MM.1S (cell line): ENCODE data around the gene POLR3C.

Experiments used
- DNase-seq: peaks from one replicate; pipeline ENCODE4 v3.0.0-alpha.2; 2015
- H2AFZ ChIP-seq: fragments of 300-600 bp; sonication (generic); 2 replicates; pipeline ENCODE4 v1.6.0; 2016; ENCODE audit warnings: antibody characterized with exemption, low read length
- H3F3A ChIP-seq: fragments of 300-600 bp; sonication (generic); 2 replicates; pipeline ENCODE4 v1.6.1; 2016; ENCODE audit warnings: mild to moderate bottlenecking, antibody characterized with exemption, low read length, moderate library complexity, mixed read lengths; ENCODE audit not compliant: insufficient read depth
- H3K27ac ChIP-seq: fragments of 300-600 bp; sonication (generic); 2 replicates; pipeline ENCODE4 v1.5.1; 2016; ENCODE audit warnings: mild to moderate bottlenecking, low read length
- H3K27me3 ChIP-seq: fragments of 300-600 bp; sonication (generic); replicated peaks from 2 replicates; pipeline ENCODE4 v1.6.0; 2016; ENCODE audit warnings: low read length; ENCODE audit not compliant: insufficient read depth
- H3K36me3 ChIP-seq: fragments of 300-600 bp; sonication (generic); replicated peaks from 2 replicates; pipeline ENCODE4 v1.6.1; 2016; ENCODE audit warnings: mild to moderate bottlenecking, low read length, mixed read lengths; ENCODE audit not compliant: insufficient read depth
- H3K4me1 ChIP-seq: fragments of 300-600 bp; sonication (generic); 2 replicates; pipeline ENCODE4 v1.6.1; 2016; ENCODE audit warnings: low read length, mixed read lengths
- H3K4me2 ChIP-seq: fragments of 300-600 bp; sonication (generic); 2 replicates; pipeline ENCODE4 v1.6.0; 2016; ENCODE audit warnings: low read depth, low read length
- H3K4me3 ChIP-seq: fragments of 300-600 bp; sonication (generic); 2 replicates; pipeline ENCODE4 v1.5.1; 2016; ENCODE audit warnings: low read length, mixed read lengths
- H3K79me2 ChIP-seq: fragments of 300-600 bp; sonication (generic); 2 replicates; pipeline ENCODE4 v1.6.1; 2016; ENCODE audit warnings: mixed run types, low read length, mixed read lengths
- H3K9ac ChIP-seq: fragments of 300-600 bp; sonication (generic); 2 replicates; pipeline ENCODE4 v1.6.1; 2016; ENCODE audit warnings: low read length, mixed read lengths
- H3K9me2 ChIP-seq: fragments of 300-600 bp; sonication (generic); replicated peaks from 2 replicates; pipeline ENCODE4 v1.6.1; 2016; ENCODE audit warnings: mild to moderate bottlenecking, low read length, mixed read lengths; ENCODE audit not compliant: insufficient read depth
- H3K9me3 ChIP-seq: fragments of 300-600 bp; sonication (generic); replicated peaks from 2 replicates; pipeline ENCODE4 v1.6.1; 2016; ENCODE audit warnings: mild to moderate bottlenecking, low read length, mixed read lengths; ENCODE audit not compliant: insufficient read depth
- H4K20me1 ChIP-seq: fragments of 300-600 bp; sonication (generic); 2 replicates; pipeline ENCODE4 v1.6.1; 2016; ENCODE audit warnings: mild to moderate bottlenecking, low read length, moderate library complexity, mixed read lengths; ENCODE audit not compliant: insufficient read depth
- CTCF ChIP-seq: fragments of 300-600 bp; sonication (generic); IDR thresholded peaks from 2 replicates; pipeline ENCODE4 v1.5.1; 2016; ENCODE audit warnings: antibody characterized with exemption, low read length, mixed read lengths
- EZH2 ChIP-seq: fragments of 300-600 bp; sonication (generic); optimal IDR thresholded peaks from 2 replicates; pipeline ENCODE3; 2017; ENCODE audit warnings: low read depth, mild to moderate bottlenecking, antibody characterized with exemption, low read length, mixed read lengths
- EZH2phosphoT487 ChIP-seq: fragments of 300-600 bp; sonication (generic); IDR thresholded peaks from 2 replicates; pipeline ENCODE4 v1.6.1; 2018; ENCODE audit warnings: antibody characterized with exemption, low read length

Gene POLR3C

GRCh38 chr1:145859491-145860023 lies 35.6 kb downstream of the POLR3C start:
- no peaks in the 10 kb centered on the region for H3K9me3 ChIP-seq
- no peaks in the 10 kb centered on the region for H4K20me1 ChIP-seq
- H3F3A ChIP-seq, result peaks cover 9% of the 10 kb centered on the region
- peak overlapping the region; percentile 90 for H3K4me3 ChIP-seq
- peak; percentile 90 for DNase-seq
- H2AFZ ChIP-seq, result peak overlapping the region; percentile 99
- H3K4me2 ChIP-seq, result peak overlapping the region; percentile 94
- no peaks in the 10 kb centered on the region for H3K36me3 ChIP-seq
- H3K9ac ChIP-seq, result peak overlapping the region; percentile 57
- peak overlapping the region; percentile 33; the same call in 1 of the 2 replicates for H3K27ac ChIP-seq
- H3K4me1 ChIP-seq, result peaks cover 12% of the 10 kb centered on the region
- H3K27me3 ChIP-seq, result peaks cover 7% of the 10 kb centered on the region; the same call in 1 of the 2 replicates
- TF ChIP-seq EZH2, result no peak
- no peak for TF ChIP-seq EZH2phosphoT487
- TF ChIP-seq CTCF, result no peak
- no peaks in the 10 kb centered on the region for H3K9me2 ChIP-seq
- H3K79me2 ChIP-seq, result peaks cover 14% of the 10 kb centered on the region

- peaks cover 7% of the 10 kb centered on the region; the same call in 1 of the 2 replicates for H3K27me3 ChIP-seq
- H3K27ac ChIP-seq, result no peak overlapping the region
- H3F3A ChIP-seq, result peaks cover 9% of the 10 kb centered on the region
- no peaks in the 10 kb centered on the region for H3K9me3 ChIP-seq
- peaks cover under 1% of the 10 kb centered on the region; the same call in 1 of the 2 replicates for H3K79me2 ChIP-seq
- H2AFZ ChIP-seq, result no peak overlapping the region
- TF ChIP-seq EZH2 (no peak), CTCF (no peak), EZH2phosphoT487 (no peak)
- H3K4me1 ChIP-seq, result peaks cover 5% of the 10 kb centered on the region
- no peak overlapping the region for H3K4me2 ChIP-seq
- no peaks in the 10 kb centered on the region for H4K20me1 ChIP-seq
- no peak overlapping the region for H3K4me3 ChIP-seq
- no peaks in the 10 kb centered on the region for H3K9me2 ChIP-seq
- no peak overlapping the region for H3K9ac ChIP-seq
- no peaks in the 10 kb centered on the region for H3K36me3 ChIP-seq
- DNase-seq, result no peak
These were observed 39.5 kb downstream of the POLR3C start for GRCh38 chr1:145863282-145864018.

GRCh38 chr1:145868232-145868631 lies 44.2 kb downstream of the POLR3C start:
- Histone ChIP-seq H3K27me3 (peaks cover 9% of the 10 kb centered on the region; the same call in 1 of the 2 replicates), H3K9me2 (no peaks in the 10 kb centered on the region)
- TF ChIP-seq EZH2, result no peak
- TF ChIP-seq EZH2phosphoT487, result no peak

More at GRCh38 chr1:145868232-145868631, 44.2 kb downstream of the POLR3C start:
- Histone ChIP-seq H3K79me2 (no peaks in the 10 kb centered on the region), H3K4me1 (peaks cover 6% of the 10 kb centered on the region), H3K4me2 (no peak overlapping the region), H3K9me3 (no peaks in the 10 kb centered on the region), H3K36me3 (no peaks in the 10 kb centered on the region), H3F3A (0 out of 2 replicates have a peak, but pooled peaks cover 5% of the 10 kb centered on the region), H3K4me3 (no peak overlapping the region), H4K20me1 (no peaks in the 10 kb centered on the region), H3K27ac (no peak overlapping the region), H3K9ac (no peak overlapping the region), H2AFZ (no peak overlapping the region)
- DNase-seq, result no peak
